Upper lobe of left lung (tissue), 4 donors: ENCODE results near the gene SAFB.

Experiments
- POLR2A ChIP-seq, 4 donors: fragments of 450-650 bp; IDR thresholded peaks; one replicate each; pipeline ENCODE4 v1.5.1; 2016 to 2017; ENCODE audit warnings: antibody characterized with exemption in 4 of 4, mild to moderate bottlenecking in 2 of 4
- TF ChIP-seq, protein P1 (sequence below), 6 experiments: fragments of 450-650 bp in 4 of 6; fragments of 200-600 bp in 2 of 6; sonication (generic) in 2 of 6; IDR thresholded peaks; one replicate each; pipeline ENCODE4 v1.5.1; 2016 to 2019; ENCODE audit warnings: antibody characterized with exemption in 6 of 6

DNA sequence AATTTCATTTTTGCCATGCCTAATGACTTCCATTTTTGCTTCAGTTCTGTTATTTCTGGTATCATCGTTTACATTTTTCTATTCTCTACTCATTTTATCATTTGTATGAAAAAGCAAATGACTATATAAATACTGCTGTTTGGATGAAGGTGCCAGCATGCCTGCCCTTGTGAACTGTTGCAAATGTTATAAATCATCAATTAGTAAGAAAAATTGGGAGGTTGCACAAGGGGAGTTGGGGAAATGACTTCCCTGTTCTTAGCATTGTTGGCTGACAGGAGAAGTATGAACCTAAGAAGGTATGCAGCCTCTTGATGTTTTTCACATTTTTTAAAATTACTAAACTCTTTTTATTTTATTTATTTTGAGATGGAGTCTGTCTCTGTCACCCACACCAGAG is 15.1 kb downstream of the SAFB start:
- TF ChIP-seq, protein P1, sequence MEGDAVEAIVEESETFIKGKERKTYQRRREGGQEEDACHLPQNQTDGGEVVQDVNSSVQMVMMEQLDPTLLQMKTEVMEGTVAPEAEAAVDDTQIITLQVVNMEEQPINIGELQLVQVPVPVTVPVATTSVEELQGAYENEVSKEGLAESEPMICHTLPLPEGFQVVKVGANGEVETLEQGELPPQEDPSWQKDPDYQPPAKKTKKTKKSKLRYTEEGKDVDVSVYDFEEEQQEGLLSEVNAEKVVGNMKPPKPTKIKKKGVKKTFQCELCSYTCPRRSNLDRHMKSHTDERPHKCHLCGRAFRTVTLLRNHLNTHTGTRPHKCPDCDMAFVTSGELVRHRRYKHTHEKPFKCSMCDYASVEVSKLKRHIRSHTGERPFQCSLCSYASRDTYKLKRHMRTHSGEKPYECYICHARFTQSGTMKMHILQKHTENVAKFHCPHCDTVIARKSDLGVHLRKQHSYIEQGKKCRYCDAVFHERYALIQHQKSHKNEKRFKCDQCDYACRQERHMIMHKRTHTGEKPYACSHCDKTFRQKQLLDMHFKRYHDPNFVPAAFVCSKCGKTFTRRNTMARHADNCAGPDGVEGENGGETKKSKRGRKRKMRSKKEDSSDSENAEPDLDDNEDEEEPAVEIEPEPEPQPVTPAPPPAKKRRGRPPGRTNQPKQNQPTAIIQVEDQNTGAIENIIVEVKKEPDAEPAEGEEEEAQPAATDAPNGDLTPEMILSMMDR (IDR thresholded peaks at IDR 0.05): no peak
- no peak for TF ChIP-seq POLR2A (IDR thresholded peaks at IDR 0.05)
